HEK293T (cell line): ENCODE measurements around the gene VPS50.

ENCODE experiments used
- BHLHE40 ChIP-seq: fragments of 450-650 bp; IDR thresholded peaks from 2 replicates; pipeline ENCODE4 v1.6.1; 2016; ENCODE audit warnings: mild to moderate bottlenecking, moderate library complexity, borderline replicate concordance
- ELF4 ChIP-seq: fragments of 450-650 bp; IDR thresholded peaks from 2 replicates; pipeline ENCODE4 v1.6.1; 2017; ENCODE audit warnings: antibody characterized with exemption
- FOXA1 ChIP-seq: fragments of 450-650 bp; IDR thresholded peaks from 2 replicates; pipeline ENCODE4 v1.6.1; 2016; ENCODE audit warnings: mild to moderate bottlenecking
- FOXK2 ChIP-seq: fragments of 450-650 bp; IDR thresholded peaks from 2 replicates; pipeline ENCODE4 v1.6.1; 2016; ENCODE audit warnings: mild to moderate bottlenecking
- FOXM1 ChIP-seq: fragments of 450-650 bp; IDR thresholded peaks from 2 replicates; pipeline ENCODE4 v1.6.1; 2017; ENCODE audit warnings: mild to moderate bottlenecking, borderline replicate concordance
- HDGF ChIP-seq: fragments of 450-650 bp; IDR thresholded peaks from 2 replicates; pipeline ENCODE4 v1.6.1; 2017; ENCODE audit warnings: antibody characterized with exemption, borderline replicate concordance
- L3MBTL2 ChIP-seq: fragments of 450-650 bp; conservative IDR thresholded peaks from 2 replicates; pipeline ENCODE4 v1.6.1; 2016; ENCODE audit warnings: mild to moderate bottlenecking
- LEF1 ChIP-seq: fragments of 450-650 bp; IDR thresholded peaks from 2 replicates; pipeline ENCODE4 v1.6.1; 2017; ENCODE audit warnings: mild to moderate bottlenecking, borderline replicate concordance
- NFRKB ChIP-seq: fragments of 450-650 bp; IDR thresholded peaks from 2 replicates; pipeline ENCODE4 v1.6.1; 2016; ENCODE audit warnings: mild to moderate bottlenecking, moderate library complexity
- SP1 ChIP-seq: fragments of 450-650 bp; IDR thresholded peaks from 2 replicates; pipeline ENCODE4 v1.6.1; 2017
- SUZ12 ChIP-seq: fragments of 450-650 bp; IDR thresholded peaks from 2 replicates; pipeline ENCODE4 v1.6.1; 2016; ENCODE audit warnings: mild to moderate bottlenecking
- TARDBP ChIP-seq: fragments of 450-650 bp; IDR thresholded peaks from 2 replicates; pipeline ENCODE4 v1.6.1; 2016
- ZNF384 ChIP-seq: fragments of 450-650 bp; IDR thresholded peaks from 2 replicates; pipeline ENCODE4 v1.6.1; 2016
- TF ChIP-seq, protein P1 (sequence below): fragments of 450-650 bp; IDR thresholded peaks from 2 replicates; pipeline ENCODE4 v1.6.1; 2016

DNA sequence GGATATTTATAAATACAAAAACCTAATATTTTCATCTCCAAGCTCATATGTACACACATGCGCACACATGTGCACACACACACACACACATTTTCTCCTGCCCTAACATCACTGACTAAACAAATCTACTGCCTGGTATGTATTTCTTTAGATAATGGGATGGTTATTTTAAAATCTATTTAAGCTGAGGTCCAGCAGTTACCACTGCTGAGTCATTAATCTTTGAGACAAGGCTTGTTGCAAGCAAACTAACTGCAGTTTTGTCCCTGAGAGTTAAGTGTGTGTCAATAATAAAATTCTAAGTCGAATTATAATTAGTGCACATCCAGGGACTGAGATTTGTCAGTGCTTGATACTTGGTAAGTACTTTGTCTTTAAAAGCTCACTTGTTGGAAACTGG is 135.1 kb downstream of the VPS50 start:
- TF ChIP-seq SUZ12 (no peak), NFRKB (no peak), SP1 (no peak), BHLHE40 (no peak), L3MBTL2 (no peak), FOXM1 (no peak), FOXK2 (no peak), TARDBP (no peak), ELF4 (no peak), FOXA1 (no peak), HDGF (no peak), LEF1 (no peak), ZNF384 (no peak)
- TF ChIP-seq, protein P1, sequence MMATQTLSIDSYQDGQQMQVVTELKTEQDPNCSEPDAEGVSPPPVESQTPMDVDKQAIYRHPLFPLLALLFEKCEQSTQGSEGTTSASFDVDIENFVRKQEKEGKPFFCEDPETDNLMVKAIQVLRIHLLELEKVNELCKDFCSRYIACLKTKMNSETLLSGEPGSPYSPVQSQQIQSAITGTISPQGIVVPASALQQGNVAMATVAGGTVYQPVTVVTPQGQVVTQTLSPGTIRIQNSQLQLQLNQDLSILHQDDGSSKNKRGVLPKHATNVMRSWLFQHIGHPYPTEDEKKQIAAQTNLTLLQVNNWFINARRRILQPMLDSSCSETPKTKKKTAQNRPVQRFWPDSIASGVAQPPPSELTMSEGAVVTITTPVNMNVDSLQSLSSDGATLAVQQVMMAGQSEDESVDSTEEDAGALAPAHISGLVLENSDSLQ = no peak
